Esophagus squamous epithelium (tissue), 5 donors: ENCODE measurements around the gene SRGAP1. TPM values are rescaled to one million over a fixed set of nuclear protein-coding genes. Genes with fewer than 3 reads are reported as not detected.

ENCODE experiments used
- DNase-seq: peaks from one replicate; lab custom pipeline; 2025; lab: John Stamatoyannopoulos, UW
- H3K27ac ChIP-seq, 4 donors: fragments of 200-600 bp; sonication (generic); one replicate each; pipeline ENCODE4 v1.5.1; 2016 to 2019; ENCODE audit warnings: mild to moderate bottlenecking in 1 of 4
- H3K27me3 ChIP-seq, 4 donors: fragments of 200-600 bp; sonication (generic); 1 replicate in 3 of 4; 2 replicates in 1 of 4; pipeline versions ENCODE4 v1.5.1 to v1.6.0; 2017 to 2021; ENCODE audit warnings: antibody characterized with exemption in 1 of 4
- H3K36me3 ChIP-seq, 3 donors: fragments of 200-600 bp; sonication (generic); one replicate each; pipeline ENCODE4 v1.5.1; 2016 to 2019
- H3K4me1 ChIP-seq, 3 donors: fragments of 200-600 bp; sonication (generic); one replicate each; pipeline ENCODE4 v1.5.1; 2017 to 2019
- H3K4me3 ChIP-seq, 4 donors: fragments of 200-600 bp; sonication (generic); 1 replicate in 3 of 4; 2 replicates in 1 of 4; pipeline ENCODE4 v1.5.1; 2016 to 2019; ENCODE audit warnings: mild to moderate bottlenecking in 2 of 4, moderate library complexity in 1 of 4
- H3K9me3 ChIP-seq, 3 donors: fragments of 200-600 bp; sonication (generic); one replicate each; pipeline ENCODE4 v1.5.1; 2016 to 2019
- POLR2A ChIP-seq, 4 donors: fragments of 450-650 bp; IDR thresholded peaks; one replicate each; pipeline ENCODE4 v1.6.1; 2017; ENCODE audit warnings: antibody characterized with exemption in 4 of 4, mild to moderate bottlenecking in 4 of 4, moderate library complexity in 3 of 4
- WGBS, 2 donors: methylation state at CpG; one replicate each; pipeline ENCODE4 v1.1.5; 2018; 5-methylcytosine and 5-hydroxymethylcytosine counted together
- intact Hi-C: fragments of 100-400 bp; cut with DNase I; formaldehyde crosslinking; loops from one replicate; pipeline ENCODE4 v1.15.0; 2022
- total RNA-seq, 4 donors: library from RNA; depleted of rRNA; stranded (reverse); fragments of >200 nt; gene quantifications; one replicate each; pipeline ENCODE4 v1.1.0, GENCODE V29; 2016
- TF ChIP-seq, protein P1 (sequence below), 6 experiments: fragments of 450-650 bp in 4 of 6; fragments of 200-600 bp in 2 of 6; sonication (generic) in 2 of 6; IDR thresholded peaks; one replicate each; pipeline ENCODE4 v1.5.1; 2016 to 2019; ENCODE audit warnings: antibody characterized with exemption in 6 of 6, mild to moderate bottlenecking in 4 of 6, moderate library complexity in 4 of 6
- donor health status: DM: yes; HTN: yes; CAD: no.

SRGAP1 gene
- total RNA-seq, 4 donors from 2014 or later = 2.0 to 5.3 (median 3.6) TPM

DNA sequence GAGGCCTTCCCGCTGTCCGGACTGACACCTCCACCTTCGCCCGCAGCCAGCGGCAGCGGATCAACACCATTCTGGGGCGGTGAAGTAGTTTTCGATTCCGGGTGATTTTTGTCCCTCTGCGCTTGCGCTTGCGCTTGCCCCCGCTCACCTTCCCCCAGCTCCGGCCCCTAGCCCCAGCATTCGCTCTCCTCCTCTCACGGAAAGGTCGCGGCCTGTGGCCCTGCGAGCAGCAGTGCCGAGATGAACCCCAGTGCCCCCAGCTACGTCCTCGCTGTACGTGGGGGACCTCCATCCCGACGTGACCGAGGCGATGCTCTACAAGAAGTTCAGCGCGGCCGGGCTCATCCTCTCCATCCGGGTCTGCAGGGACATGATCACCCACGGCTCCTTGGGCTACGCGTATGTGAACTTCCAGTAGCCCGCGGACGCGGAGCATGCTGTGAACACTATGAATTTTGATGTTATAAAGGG, 22.7 kb upstream of the SRGAP1 start:
- Histone ChIP-seq H3K27ac (peak overlapping the region in 2 of 4 donors; percentile 14 to 41), H3K36me3 (no peaks in the 10 kb centered on the region), H3K27me3 (no peaks in the 10 kb centered on the region), H3K9me3 (no peaks in the 10 kb centered on the region), H3K4me3 (peak overlapping the region; percentile 20 to 67 (median 45)), H3K4me1 (peaks cover 0 to 9% (median 0%) of the 10 kb centered on the region in 3 donors)
- TF ChIP-seq, protein P1, sequence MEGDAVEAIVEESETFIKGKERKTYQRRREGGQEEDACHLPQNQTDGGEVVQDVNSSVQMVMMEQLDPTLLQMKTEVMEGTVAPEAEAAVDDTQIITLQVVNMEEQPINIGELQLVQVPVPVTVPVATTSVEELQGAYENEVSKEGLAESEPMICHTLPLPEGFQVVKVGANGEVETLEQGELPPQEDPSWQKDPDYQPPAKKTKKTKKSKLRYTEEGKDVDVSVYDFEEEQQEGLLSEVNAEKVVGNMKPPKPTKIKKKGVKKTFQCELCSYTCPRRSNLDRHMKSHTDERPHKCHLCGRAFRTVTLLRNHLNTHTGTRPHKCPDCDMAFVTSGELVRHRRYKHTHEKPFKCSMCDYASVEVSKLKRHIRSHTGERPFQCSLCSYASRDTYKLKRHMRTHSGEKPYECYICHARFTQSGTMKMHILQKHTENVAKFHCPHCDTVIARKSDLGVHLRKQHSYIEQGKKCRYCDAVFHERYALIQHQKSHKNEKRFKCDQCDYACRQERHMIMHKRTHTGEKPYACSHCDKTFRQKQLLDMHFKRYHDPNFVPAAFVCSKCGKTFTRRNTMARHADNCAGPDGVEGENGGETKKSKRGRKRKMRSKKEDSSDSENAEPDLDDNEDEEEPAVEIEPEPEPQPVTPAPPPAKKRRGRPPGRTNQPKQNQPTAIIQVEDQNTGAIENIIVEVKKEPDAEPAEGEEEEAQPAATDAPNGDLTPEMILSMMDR (IDR thresholded peaks at IDR 0.05) = no peak
- TF ChIP-seq POLR2A (IDR thresholded peaks at IDR 0.05) = no peak
- no peak for DNase-seq
- intact Hi-C loops = no loop called here
- 30 to 50% methylated on average over 17 to 21 of the region's 38 CpGs for WGBS, 2 donors

DNA sequence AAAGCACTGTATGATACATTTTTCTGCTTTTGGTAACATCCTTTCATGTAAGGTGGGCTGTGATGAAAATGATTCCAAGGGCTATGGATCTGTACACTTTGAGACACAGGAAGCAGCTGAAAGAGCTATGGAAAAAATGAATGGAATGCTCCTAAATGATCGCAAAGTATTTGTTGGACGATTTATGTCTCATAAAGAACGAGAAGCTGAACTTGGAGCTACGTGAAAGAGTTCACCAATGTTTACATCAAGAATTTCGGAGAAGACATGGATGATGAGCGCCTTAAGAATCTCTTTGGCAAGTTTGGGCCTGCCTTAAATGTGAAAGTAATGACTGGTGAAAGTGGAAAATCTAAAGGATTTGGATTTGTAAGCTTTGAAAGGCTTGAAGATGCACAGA, 22.1 kb upstream of the SRGAP1 start:
- 19 to 20% methylated on average over 6 of the region's 6 CpGs for WGBS, 2 donors
- Histone ChIP-seq H3K9me3 (no peaks in the 10 kb centered on the region), H3K27ac (no peak overlapping the region), H3K27me3 (no peaks in the 10 kb centered on the region), H3K36me3 (no peaks in the 10 kb centered on the region), H3K4me3 (peak overlapping the region in 3 of 4 donors; percentile 44 to 67 (median 46)), H3K4me1 (peaks cover 0 to 9% (median 0%) of the 10 kb centered on the region in 3 donors)
- TF ChIP-seq, protein P1 (IDR thresholded peaks at IDR 0.05) = no peak
- no peak for TF ChIP-seq POLR2A (IDR thresholded peaks at IDR 0.05)
- intact Hi-C loops = no loop called here
- DNase-seq = no peak

DNA sequence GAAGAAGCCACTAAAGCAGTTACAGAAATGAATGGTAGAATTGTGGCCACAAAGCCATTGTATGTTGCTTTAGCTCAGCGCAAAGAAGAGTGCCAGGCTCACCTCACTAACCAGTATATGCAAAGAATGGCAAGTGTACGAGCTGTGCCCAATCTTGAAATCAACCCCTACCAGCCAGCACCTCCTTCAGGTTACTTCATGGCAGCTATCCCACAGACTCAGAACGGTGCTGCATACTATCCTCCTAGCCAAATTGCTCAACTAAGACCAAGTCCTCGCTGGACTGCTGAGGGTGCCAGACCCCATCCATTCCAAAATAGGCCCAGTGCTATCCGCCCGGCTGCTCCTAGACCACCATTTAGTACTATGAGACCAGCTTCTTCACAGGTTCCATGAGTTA, 21.5 kb upstream of the SRGAP1 start:
- 81 to 89% methylated on average over 6 of the region's 6 CpGs for WGBS, 2 donors
- no peak for TF ChIP-seq POLR2A (IDR thresholded peaks at IDR 0.05)
- TF ChIP-seq, protein P1 (IDR thresholded peaks at IDR 0.05) = no peak
- peaks cover 0 to 9% (median 0%) of the 10 kb centered on the region in 3 donors for H3K4me1 ChIP-seq

DNA sequence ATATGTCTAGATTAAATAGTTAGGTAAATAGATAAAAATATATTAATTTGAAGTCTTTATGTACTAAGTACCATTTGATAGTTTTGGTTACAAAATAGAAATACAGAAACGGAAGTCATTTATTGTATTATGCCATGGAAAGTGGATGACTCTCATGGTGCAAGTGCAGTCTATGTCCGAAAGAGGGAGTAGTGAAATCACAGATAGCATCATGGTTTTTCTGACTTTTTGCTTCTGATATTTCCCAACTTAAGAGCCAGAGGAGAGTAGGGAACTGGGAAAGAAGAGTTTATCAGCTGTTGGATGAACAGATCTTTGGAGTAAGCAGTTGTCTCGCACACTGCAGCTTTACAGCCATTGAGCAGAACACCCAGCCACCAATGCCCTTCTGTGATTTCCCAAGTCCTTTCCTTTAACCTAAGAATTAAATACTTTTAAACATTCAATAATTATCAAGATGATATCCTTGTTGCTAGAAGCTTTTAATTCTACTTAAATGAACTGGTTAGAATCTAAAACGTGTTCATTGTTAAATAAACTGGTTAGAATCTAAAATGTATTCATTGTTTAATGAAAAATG, 18.4 kb upstream of the SRGAP1 start:
- Histone ChIP-seq H3K36me3 (no peaks in the 10 kb centered on the region), H3K9me3 (no peaks in the 10 kb centered on the region), H3K27me3 (no peaks in the 10 kb centered on the region), H3K4me3 (no peak overlapping the region), H3K4me1 (peaks cover 0 to 9% (median 0%) of the 10 kb centered on the region in 3 donors), H3K27ac (no peak overlapping the region)
- intact Hi-C loops = no loop called here
- no peak for DNase-seq
- 31% methylated on average over 4 of the region's 4 CpGs for WGBS, 2 donors
- TF ChIP-seq, protein P1 (IDR thresholded peaks at IDR 0.05) = peak; percentile 34 to 83 (median 58)
- no peak for TF ChIP-seq POLR2A (IDR thresholded peaks at IDR 0.05)

More for the DNA sequence above, 21.5 kb upstream of the SRGAP1 start:
- H3K27me3 ChIP-seq = no peaks in the 10 kb centered on the region
- no peaks in the 10 kb centered on the region for H3K36me3 ChIP-seq
- H3K4me3 ChIP-seq = no peak overlapping the region
- H3K9me3 ChIP-seq = no peaks in the 10 kb centered on the region
- H3K27ac ChIP-seq = no peak overlapping the region
- DNase-seq = no peak
- intact Hi-C loops = no loop called here

DNA sequence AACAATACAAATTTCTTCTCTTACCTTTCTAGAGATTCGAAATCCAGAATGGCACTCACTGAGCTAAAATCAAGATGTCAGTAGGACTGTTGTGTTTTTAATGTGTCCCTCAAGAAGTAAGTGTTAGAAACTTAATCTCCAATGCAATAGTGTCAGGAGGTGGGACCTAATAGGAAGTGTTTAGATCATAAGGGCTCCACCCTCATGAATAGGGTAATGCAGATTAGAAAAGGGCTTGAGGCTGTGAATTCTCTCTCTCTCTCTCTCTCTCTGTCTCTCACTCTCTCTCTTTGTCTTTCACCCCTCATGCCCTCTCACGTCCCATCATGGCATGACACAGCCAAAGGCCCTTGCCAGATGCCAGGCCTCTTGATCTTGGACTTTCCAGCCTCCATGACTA, 15.6 kb upstream of the SRGAP1 start:
- intact Hi-C loops = no loop called here
- H3K27me3 ChIP-seq = no peaks in the 10 kb centered on the region
- H3K36me3 ChIP-seq = no peaks in the 10 kb centered on the region
- no peak overlapping the region for H3K4me3 ChIP-seq
- 61 to 71% methylated on average over 2 of the region's 2 CpGs for WGBS, 2 donors
- no peak for DNase-seq
- no peak for TF ChIP-seq POLR2A (IDR thresholded peaks at IDR 0.05)
- TF ChIP-seq, protein P1 (IDR thresholded peaks at IDR 0.05) = no peak
- no peaks in the 10 kb centered on the region for H3K9me3 ChIP-seq
- no peaks in the 10 kb centered on the region for H3K4me1 ChIP-seq
- no peak overlapping the region for H3K27ac ChIP-seq
